ENCODE data around the gene ACVR1.

GRCh38 chr2:157720504-157720903, 155.6 kb downstream of the ACVR1 start:
- TF ChIP-seq CTCF (IDR thresholded peaks at IDR 0.05) = no peak
- no peak for TF ChIP-seq POLR2AphosphoS5 (IDR thresholded peaks at IDR 0.05; ENCODE audit: low read depth, low read length)

Data from Panc1 (cell line).